Endothelial cell of umbilical vein (primary cell): ENCODE measurements around the gene RNF19B. TPM values are rescaled to one million over a fixed set of nuclear protein-coding genes. Genes with fewer than 3 reads are reported as not detected.

Source experiments
- BruUV-seq: library from RNA; stranded (reverse); fragments of 400-500 nt; replicated peaks from 2 replicates; lab custom pipeline; 2021; lab: Mats Ljungman, UMichigan
- CTCF ChIA-PET: fragments of 300-600, 350-600 bp; sonication (Branson Sonifier 250); formaldehyde crosslinking; loops from one replicate; lab custom pipeline; 2021; ENCODE audit warnings: antibody characterized with exemption, inconsistent platforms; lab: Charles Lee
- POLR2A ChIA-PET: fragments of 300-600, 350-600 bp; sonication (Branson Sonifier 250); formaldehyde crosslinking; loops from one replicate; lab custom pipeline; 2021; ENCODE audit warnings: antibody characterized with exemption, inconsistent platforms; lab: Charles Lee
- DNase-seq: peaks from one replicate; pipeline ENCODE4 v3.0.0-alpha.2; 2011; ENCODE audit warnings: low read depth, low spot score
- FAIRE-seq: peaks from 2 replicates; lab custom pipeline; 2011; peaks lifted over from hg19 to GRCh38; lab: Jason Lieb, UNC
- H2AFZ ChIP-seq: 2 replicates; pipeline ENCODE4 v1.6.0; 2012; ENCODE audit warnings: low read depth, low read length, control low read depth, inconsistent platforms
- H3K27ac ChIP-seq: 2 replicates; pipeline ENCODE4 v1.5.1; 2011; ENCODE audit warnings: low read depth, mild to moderate bottlenecking, control low read depth, low read length, moderate library complexity; ENCODE audit not compliant: insufficient read depth
- H3K27me3 ChIP-seq, 2 experiments: 2 replicates each; pipeline versions ENCODE4 v1.6.0 to v1.6.1; 2011; ENCODE audit warnings: low read length in 2 of 2, mixed read lengths in 1 of 2; ENCODE audit not compliant: control insufficient read depth in 2 of 2, insufficient read depth in 2 of 2
- H3K36me3 ChIP-seq, 2 experiments: 2 replicates in 1 of 2; 3 replicates in 1 of 2; pipeline ENCODE4 v1.5.1; 2011; ENCODE audit warnings: low read length in 2 of 2, mild to moderate bottlenecking in 1 of 2, moderate library complexity in 1 of 2; ENCODE audit not compliant: control insufficient read depth in 2 of 2, insufficient read depth in 2 of 2; ENCODE audit errors: extremely low read depth in 1 of 2
- H3K4me1 ChIP-seq: 3 replicates; pipeline ENCODE4 v1.5.1; 2011; ENCODE audit warnings: mild to moderate bottlenecking, low read length; ENCODE audit not compliant: control insufficient read depth, insufficient read depth; ENCODE audit errors: extremely low read depth
- H3K4me2 ChIP-seq: 2 replicates; pipeline ENCODE4 v1.6.1; 2011; ENCODE audit warnings: low read length, control low read depth, mixed read lengths; ENCODE audit not compliant: insufficient read depth
- H3K4me3 ChIP-seq, 3 experiments: fragments of 200-600 bp in 1 of 3; sonication (generic), shearing (Covaris generic) in 1 of 3; replicated peaks in 1 of 3; 2 replicates each; pipeline ENCODE4 v1.5.1; 2011 to 2016; ENCODE audit warnings: control low read depth in 3 of 3, low read length in 3 of 3, mild to moderate bottlenecking in 2 of 3, inconsistent platforms in 1 of 3, low read depth in 1 of 3, moderate library complexity in 1 of 3; ENCODE audit not compliant: insufficient read depth in 1 of 3
- H3K79me2 ChIP-seq: 2 replicates; pipeline ENCODE4 v1.6.0; 2012; ENCODE audit warnings: low read length, inconsistent platforms; ENCODE audit not compliant: control insufficient read depth, insufficient read depth
- H3K9ac ChIP-seq: replicated peaks from 2 replicates; pipeline ENCODE3; 2011; ENCODE audit warnings: low read length, control low read depth; ENCODE audit not compliant: insufficient read depth; ENCODE audit errors: extremely low read depth
- H3K9me1 ChIP-seq: replicated peaks from 3 replicates; pipeline ENCODE4 v1.6.0; 2011; ENCODE audit warnings: mild to moderate bottlenecking, low read length; ENCODE audit not compliant: control insufficient read depth, insufficient read depth; ENCODE audit errors: extremely low read depth
- H3K9me3 ChIP-seq: replicated peaks from 2 replicates; pipeline ENCODE4 v1.5.1; 2012; ENCODE audit warnings: low read length, inconsistent platforms; ENCODE audit not compliant: control insufficient read depth, insufficient read depth
- H4K20me1 ChIP-seq: replicated peaks from 2 replicates; pipeline ENCODE3; 2011; ENCODE audit warnings: mild to moderate bottlenecking, low read length; ENCODE audit not compliant: control insufficient read depth, insufficient read depth; ENCODE audit errors: extremely low read depth
- EZH2 ChIP-seq: IDR thresholded peaks from 2 replicates; pipeline ENCODE4 v1.6.1; 2012; ENCODE audit warnings: borderline replicate concordance, low read depth, mild to moderate bottlenecking, moderate library complexity, low read length, inconsistent platforms; ENCODE audit not compliant: severe bottlenecking
- FOS ChIP-seq: IDR thresholded peaks from 2 replicates; pipeline ENCODE4 v1.6.1; 2011; ENCODE audit warnings: mild to moderate bottlenecking, low read length, moderate library complexity, borderline replicate concordance; ENCODE audit not compliant: insufficient read depth
- POLR2AphosphoS5 ChIP-seq: IDR thresholded peaks from 2 replicates; pipeline ENCODE4 v1.6.1; 2012; ENCODE audit warnings: low read depth, mild to moderate bottlenecking, control low read depth, low read length, moderate library complexity; ENCODE audit not compliant: insufficient read depth
- dilution Hi-C: fragments of 300-500 bp; cut with MboI; formaldehyde crosslinking; loops from one replicate; pipeline ENCODE4 v1.15.0; 2019; ENCODE audit warnings: low sequenced_read_pairs; ENCODE audit not compliant: extremely low pct_ligation_motif_present
- intact Hi-C: fragments of 100-400 bp; cut with micrococcal nuclease; formaldehyde crosslinking; loops from one replicate; pipeline ENCODE4 v1.10.0; 2022
- polyA plus RNA-seq, 4 experiments: library from polyadenylated mRNA; depleted of rRNA in 3 of 4; stranded (reverse) in 3 of 4; unstranded in 1 of 4; fragments of >200 nt; gene quantifications; 2 replicates each; pipeline versions ENCODE4 v1.2.1 to v1.2.3, GENCODE V29; 2011 to 2012; ENCODE audit warnings: missing spikeins in 1 of 4
- total RNA-seq: library from RNA; stranded (reverse); gene quantifications from 2 replicates; pipeline ENCODE4 v1.2.3, GENCODE V29; 2021
- TF ChIP-seq, protein P1 (sequence below): IDR thresholded peaks from 2 replicates; pipeline ENCODE4 v1.6.1; 2011; ENCODE audit not compliant: insufficient read depth, insufficient read length
- TF ChIP-seq, protein P2 (sequence below), 2 donors: IDR thresholded peaks; 1 replicate in 1 of 2; 2 replicates in 1 of 2; pipeline ENCODE4 v1.5.1; 2011; ENCODE audit warnings: low read length in 2 of 2, mild to moderate bottlenecking in 2 of 2, moderate library complexity in 2 of 2, control low read depth in 1 of 2, inconsistent platforms in 1 of 2, low read depth in 1 of 2; ENCODE audit not compliant: insufficient read depth in 1 of 2; ENCODE audit errors: extremely low read depth in 1 of 2

Gene RNF19B
- total and polyA plus RNA-seq, 2 donors (not counting 3 experiments of a cell fraction or from before 2014, with no cell fraction given), result 19.2 to 25.6 TPM

DNA sequence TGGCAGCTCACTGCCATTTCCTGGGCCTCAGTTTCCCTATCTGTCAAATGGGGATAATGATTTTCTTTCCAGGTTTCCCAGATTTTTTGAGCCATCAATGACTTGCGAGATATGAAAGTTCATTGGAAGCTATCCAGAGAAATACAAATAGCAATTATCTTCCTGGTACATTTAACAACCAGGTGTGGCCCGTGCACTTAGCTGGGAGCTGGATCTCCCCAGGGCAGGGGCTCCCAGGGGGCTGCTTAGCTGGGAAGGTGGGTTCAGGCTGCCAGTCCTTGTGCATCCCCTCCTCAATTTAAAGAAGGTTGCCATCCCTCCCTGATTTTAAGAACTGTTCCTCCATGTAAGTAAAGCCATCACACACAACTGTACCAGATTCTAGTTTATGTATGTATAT is 59.8 kb downstream of the RNF19B start:
- H3K4me2 ChIP-seq, result no peak overlapping the region
- DNase-seq (no peak), FAIRE-seq (no peak)
- no peaks in the 10 kb centered on the region for H3K36me3 ChIP-seq
- BruUV-seq, result no TSS peak
- no peaks in the 10 kb centered on the region for H3K9me3 ChIP-seq
- no peak overlapping the region for H2AFZ ChIP-seq
- H3K9me1 ChIP-seq, result no peaks in the 10 kb centered on the region
- ChIA-PET POLR2A (no interaction called here), CTCF (interaction anchor here (0.7 to 1.8 kb wide), 3 partner anchors 16 to 184 kb away, joined by 3 to 5 read pairs (median 4); no protein-coding TSS in a partner anchor)
- H4K20me1 ChIP-seq, result no peaks in the 10 kb centered on the region
- intact Hi-C loops, result no loop called here
- dilution Hi-C loops, result no loop called here
- peaks cover 5% of the 10 kb centered on the region for H3K4me1 ChIP-seq
- TF ChIP-seq FOS, result no peak
- TF ChIP-seq, protein P1, sequence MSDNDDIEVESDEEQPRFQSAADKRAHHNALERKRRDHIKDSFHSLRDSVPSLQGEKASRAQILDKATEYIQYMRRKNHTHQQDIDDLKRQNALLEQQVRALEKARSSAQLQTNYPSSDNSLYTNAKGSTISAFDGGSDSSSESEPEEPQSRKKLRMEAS, result no peak
- TF ChIP-seq, protein P2, sequence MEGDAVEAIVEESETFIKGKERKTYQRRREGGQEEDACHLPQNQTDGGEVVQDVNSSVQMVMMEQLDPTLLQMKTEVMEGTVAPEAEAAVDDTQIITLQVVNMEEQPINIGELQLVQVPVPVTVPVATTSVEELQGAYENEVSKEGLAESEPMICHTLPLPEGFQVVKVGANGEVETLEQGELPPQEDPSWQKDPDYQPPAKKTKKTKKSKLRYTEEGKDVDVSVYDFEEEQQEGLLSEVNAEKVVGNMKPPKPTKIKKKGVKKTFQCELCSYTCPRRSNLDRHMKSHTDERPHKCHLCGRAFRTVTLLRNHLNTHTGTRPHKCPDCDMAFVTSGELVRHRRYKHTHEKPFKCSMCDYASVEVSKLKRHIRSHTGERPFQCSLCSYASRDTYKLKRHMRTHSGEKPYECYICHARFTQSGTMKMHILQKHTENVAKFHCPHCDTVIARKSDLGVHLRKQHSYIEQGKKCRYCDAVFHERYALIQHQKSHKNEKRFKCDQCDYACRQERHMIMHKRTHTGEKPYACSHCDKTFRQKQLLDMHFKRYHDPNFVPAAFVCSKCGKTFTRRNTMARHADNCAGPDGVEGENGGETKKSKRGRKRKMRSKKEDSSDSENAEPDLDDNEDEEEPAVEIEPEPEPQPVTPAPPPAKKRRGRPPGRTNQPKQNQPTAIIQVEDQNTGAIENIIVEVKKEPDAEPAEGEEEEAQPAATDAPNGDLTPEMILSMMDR (IDR thresholded peaks at IDR 0.05; ENCODE audit: extremely low read depth in 1 of 2, insufficient read depth in 1 of 2, low read depth in 1 of 2, low read length in 2 of 2), result no peak
- no peak for TF ChIP-seq EZH2
- TF ChIP-seq POLR2AphosphoS5, result no peak
- peaks cover 0 to 3% of the 10 kb centered on the region in 2 experiments for H3K27me3 ChIP-seq
- H3K79me2 ChIP-seq, result no peaks in the 10 kb centered on the region
- H3K27ac ChIP-seq, result no peak overlapping the region
- H3K9ac ChIP-seq, result no peak overlapping the region
- H3K4me3 ChIP-seq, result no peak overlapping the region
